A673 (cell line): ENCODE results near the gene FAM81A. TPM values are rescaled to one million over a fixed set of nuclear protein-coding genes. Genes with fewer than 3 reads are reported as not detected.
A peak's percentile ranks its signal among the peaks of the same experiment; 100 is the strongest.

Experiments used
- BruUV-seq: library from RNA; stranded (reverse); fragments of 400-500 nt; replicated peaks from 2 replicates; lab custom pipeline; 2021; lab: Mats Ljungman, UMichigan
- CTCF ChIA-PET: fragments of 300-600 bp; sonication (Branson Sonifier 250); formaldehyde crosslinking; loops from one replicate; lab custom pipeline; 2022; ENCODE audit warnings: antibody characterized with exemption; lab: Charles Lee
- POLR2A ChIA-PET: fragments of 300-600 bp; sonication (Branson Sonifier 250); formaldehyde crosslinking; loops from one replicate; lab custom pipeline; 2022; ENCODE audit warnings: antibody characterized with exemption; ENCODE audit not compliant: low non-redundant PET; lab: Charles Lee
- DNase-seq: peaks from one replicate; pipeline ENCODE4 v3.0.0-alpha.2; 2015; ENCODE audit warnings: low spot score
- H3K27ac ChIP-seq: fragments of 200-600 bp; sonication (generic); 2 replicates; pipeline ENCODE4 v1.5.1; 2016; ENCODE audit warnings: mixed run types, low read depth, mild to moderate bottlenecking, mixed read lengths, antibody characterized with exemption, low read length; ENCODE audit not compliant: poor library complexity, severe bottlenecking
- H3K27me3 ChIP-seq: fragments of 200-600 bp; sonication (generic); replicated peaks from 2 replicates; pipeline ENCODE4 v1.6.1; 2017; ENCODE audit warnings: mixed run types, low read depth, mild to moderate bottlenecking, mixed read lengths, antibody characterized with exemption, low read length; ENCODE audit not compliant: insufficient read depth, poor library complexity
- H3K36me3 ChIP-seq: fragments of 200-600 bp; sonication (generic); 2 replicates; pipeline ENCODE4 v1.6.1; 2016; ENCODE audit warnings: mixed run types, mild to moderate bottlenecking, mixed read lengths, antibody characterized with exemption, low read length; ENCODE audit not compliant: insufficient read depth, poor library complexity, severe bottlenecking
- H3K4me1 ChIP-seq: fragments of 200-600 bp; sonication (generic); 2 replicates; pipeline ENCODE4 v1.6.1; 2017; ENCODE audit warnings: mixed run types, mild to moderate bottlenecking, mixed read lengths, antibody characterized with exemption, low read length; ENCODE audit not compliant: insufficient read depth, poor library complexity, severe bottlenecking
- H3K4me3 ChIP-seq: fragments of 200-600 bp; sonication (generic); 2 replicates; pipeline ENCODE4 v1.5.1; 2016; ENCODE audit warnings: low read depth, mixed run types, mild to moderate bottlenecking, mixed read lengths, low read length; ENCODE audit not compliant: poor library complexity, severe bottlenecking
- H3K9me3 ChIP-seq: fragments of 200-600 bp; sonication (generic); 2 replicates; pipeline ENCODE4 v1.6.1; 2016; ENCODE audit warnings: mixed run types, low read depth, mild to moderate bottlenecking, mixed read lengths, antibody characterized with exemption, low read length; ENCODE audit not compliant: poor library complexity, severe bottlenecking
- CTCF ChIP-seq: fragments of 300-800, 200-600 bp; sonication (generic); conservative IDR thresholded peaks from 2 replicates; pipeline ENCODE4 v1.5.1; 2017; ENCODE audit warnings: low read depth, mild to moderate bottlenecking, antibody characterized with exemption, low read length, moderate library complexity, mixed read lengths
- EZH2 ChIP-seq: fragments of 200-600 bp; sonication (generic); IDR thresholded peaks from 2 replicates; pipeline ENCODE4 v1.6.1; 2017; ENCODE audit warnings: borderline replicate concordance, low read depth, mild to moderate bottlenecking, mixed read lengths, antibody characterized with exemption, low read length; ENCODE audit not compliant: poor library complexity, severe bottlenecking
- intact Hi-C: fragments of 100-400 bp; cut with micrococcal nuclease; formaldehyde crosslinking; loops from one replicate; pipeline ENCODE4 v1.10.0; 2022; ENCODE audit not compliant: unreplicated experiment
- total RNA-seq: library from RNA; stranded (reverse); gene quantifications from 2 replicates; pipeline ENCODE4 v1.2.3, GENCODE V29; 2021

FAM81A gene
- total RNA-seq, 1 experiment from 2014 or later = not detected

GRCh38 chr15:59434481-59434880, 3.5 kb upstream of the FAM81A start:
- POLR2A ChIA-PET = no interaction called here
- peaks cover 8% of the 10 kb centered on the region for H3K4me1 ChIP-seq
- H3K4me3 ChIP-seq = no peak overlapping the region
- peaks cover 4% of the 10 kb centered on the region for H3K9me3 ChIP-seq
- H3K36me3 ChIP-seq = no peaks in the 10 kb centered on the region
- CTCF ChIA-PET = no interaction called here
- intact Hi-C loops = no loop called here
- no peak overlapping the region for H3K27ac ChIP-seq
- BruUV-seq = no TSS peak
- no peak for TF ChIP-seq CTCF
- TF ChIP-seq EZH2 = no peak
- DNase-seq = no peak
- H3K27me3 ChIP-seq = peaks cover 53% of the 10 kb centered on the region

- DNase-seq = peak; percentile 19
- BruUV-seq = no TSS peak
- CTCF ChIA-PET = no interaction called here
Observed at GRCh38 chr15:59436774-59437141, 1.2 kb upstream of the FAM81A start.

DNA sequence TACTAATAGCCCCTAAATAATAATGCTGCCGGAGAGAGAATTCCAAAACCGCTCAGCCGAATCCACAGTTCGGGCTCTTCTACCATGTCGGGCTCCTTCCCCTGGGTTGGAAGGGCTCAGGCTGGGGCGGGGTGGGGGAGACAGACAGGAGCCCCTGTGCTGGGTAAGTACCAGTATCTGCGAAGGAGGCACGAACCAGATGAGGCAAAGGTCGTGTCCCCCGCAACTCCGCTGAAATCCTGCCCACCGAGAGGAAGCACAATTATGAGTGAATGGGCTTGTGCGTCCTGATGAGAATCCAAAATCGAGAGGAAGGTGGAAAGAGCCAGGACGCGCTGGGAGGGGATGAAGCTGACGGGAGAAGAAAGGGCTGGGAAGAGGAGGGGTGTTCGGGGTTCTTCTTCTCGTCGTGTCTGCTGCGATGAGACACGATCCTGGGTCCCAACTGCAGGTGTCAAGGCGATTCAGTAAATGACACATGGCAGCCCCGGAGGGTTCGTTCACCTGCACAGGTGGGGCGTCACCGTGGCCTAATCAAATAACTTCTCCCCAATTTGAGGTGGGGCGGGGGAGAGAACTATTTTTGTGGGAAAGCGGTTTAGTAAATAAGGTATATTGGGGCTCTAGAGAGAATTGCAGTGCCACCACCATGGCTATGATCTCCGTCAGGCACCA, 707 bp upstream of the FAM81A start:
- TF ChIP-seq CTCF = no peak
- no peak for TF ChIP-seq EZH2
- H3K27ac ChIP-seq = no peak overlapping the region
- no peaks in the 10 kb centered on the region for H3K9me3 ChIP-seq
- no peak for DNase-seq
- no TSS peak for BruUV-seq
- peak overlapping the region; percentile 31 for H3K4me3 ChIP-seq
- POLR2A ChIA-PET = no interaction called here
- no peaks in the 10 kb centered on the region for H3K36me3 ChIP-seq
- peaks cover 67% of the 10 kb centered on the region for H3K27me3 ChIP-seq
- CTCF ChIA-PET = no interaction called here
- peaks cover 8% of the 10 kb centered on the region for H3K4me1 ChIP-seq
- intact Hi-C loops = no loop called here

More at GRCh38 chr15:59436774-59437141, 1.2 kb upstream of the FAM81A start:
- H3K4me3 ChIP-seq = no peak overlapping the region
- H3K27me3 ChIP-seq = peaks cover 67% of the 10 kb centered on the region
- intact Hi-C loops = no loop called here
- POLR2A ChIA-PET = no interaction called here
- no peak overlapping the region for H3K27ac ChIP-seq
- H3K9me3 ChIP-seq = no peaks in the 10 kb centered on the region
- H3K36me3 ChIP-seq = no peaks in the 10 kb centered on the region
- TF ChIP-seq EZH2 (no peak), CTCF (no peak)
- H3K4me1 ChIP-seq = peaks cover 8% of the 10 kb centered on the region
